ENCODE results near the gene MAP3K2. TPM values are rescaled to one million over a fixed set of nuclear protein-coding genes. Genes with fewer than 3 reads are reported as not detected.

The MAP3K2 gene
- polyA plus RNA-seq, 1 donor = 27.5 TPM

GRCh38 chr2:127324635-127325034 is 63.1 kb downstream of the MAP3K2 start:
- no peak overlapping the region for H3K27ac ChIP-seq (ENCODE audit: low read length)
- peaks cover 7% of the 10 kb centered on the region for H3K9me3 ChIP-seq (ENCODE audit: control insufficient read depth, low read depth, low read length)
- H3K27me3 ChIP-seq (ENCODE audit: control insufficient read depth, insufficient read depth, low read length) = no peaks in the 10 kb centered on the region
- WGBS (ENCODE audit: insufficient coverage, low lambda C conversion rate) = 80% methylated on average over 1 of the region's 3 CpGs
- peak; percentile 17 to 26 for DNase-seq
- H3K4me3 ChIP-seq (ENCODE audit: low read length) = no peak overlapping the region
- peaks cover 61% of the 10 kb centered on the region for H3K36me3 ChIP-seq (ENCODE audit: control insufficient read depth, insufficient read depth, low read length)
- H3K4me1 ChIP-seq (ENCODE audit: control insufficient read depth, insufficient read depth, low read length) = no peaks in the 10 kb centered on the region

GRCh38 chr2:127321303-127321702 is 66.5 kb downstream of the MAP3K2 start:
- Histone ChIP-seq H3K27ac (ENCODE audit: low read length) (no peak overlapping the region), H3K36me3 (ENCODE audit: control insufficient read depth, insufficient read depth, low read length) (peaks cover 64% of the 10 kb centered on the region), H3K27me3 (ENCODE audit: control insufficient read depth, insufficient read depth, low read length) (no peaks in the 10 kb centered on the region), H3K9me3 (ENCODE audit: control insufficient read depth, low read depth, low read length) (peaks cover 7% of the 10 kb centered on the region), H3K4me3 (ENCODE audit: low read length) (no peak overlapping the region), H3K4me1 (ENCODE audit: control insufficient read depth, insufficient read depth, low read length) (no peaks in the 10 kb centered on the region)
- no peak for DNase-seq

GRCh38 chr2:127320586-127321275 is 67.0 kb downstream of the MAP3K2 start:
- peaks cover 69% of the 10 kb centered on the region for H3K36me3 ChIP-seq (ENCODE audit: control insufficient read depth, insufficient read depth, low read length)
- WGBS (ENCODE audit: insufficient coverage, low lambda C conversion rate) = 100% methylated on average over 1 of the region's 1 CpG
- no peaks in the 10 kb centered on the region for H3K27me3 ChIP-seq (ENCODE audit: control insufficient read depth, insufficient read depth, low read length)
- no peak overlapping the region for H3K27ac ChIP-seq (ENCODE audit: low read length)
- no peak overlapping the region for H3K4me3 ChIP-seq (ENCODE audit: low read length)
- DNase-seq = no peak
- H3K9me3 ChIP-seq (ENCODE audit: control insufficient read depth, low read depth, low read length) = peaks cover 7% of the 10 kb centered on the region
- no peaks in the 10 kb centered on the region for H3K4me1 ChIP-seq (ENCODE audit: control insufficient read depth, insufficient read depth, low read length)

GRCh38 chr2:127320067-127320466 is 67.7 kb downstream of the MAP3K2 start:
- Histone ChIP-seq H3K27ac (ENCODE audit: low read length) (no peak overlapping the region), H3K36me3 (ENCODE audit: control insufficient read depth, insufficient read depth, low read length) (peaks cover 69% of the 10 kb centered on the region), H3K9me3 (ENCODE audit: control insufficient read depth, low read depth, low read length) (peaks cover 7% of the 10 kb centered on the region), H3K4me1 (ENCODE audit: control insufficient read depth, insufficient read depth, low read length) (no peaks in the 10 kb centered on the region), H3K27me3 (ENCODE audit: control insufficient read depth, insufficient read depth, low read length) (no peaks in the 10 kb centered on the region), H3K4me3 (ENCODE audit: low read length) (no peak overlapping the region)
- WGBS (ENCODE audit: insufficient coverage, low lambda C conversion rate) = 100% methylated on average over 1 of the region's 1 CpG
- DNase-seq = no peak

GRCh38 chr2:127314193-127314988 is 73.4 kb downstream of the MAP3K2 start:
- no peak for DNase-seq
- peaks cover 69% of the 10 kb centered on the region for H3K36me3 ChIP-seq (ENCODE audit: control insufficient read depth, insufficient read depth, low read length)
- WGBS (ENCODE audit: insufficient coverage, low lambda C conversion rate) = 96% methylated on average over 3 of the region's 7 CpGs
- no peaks in the 10 kb centered on the region for H3K9me3 ChIP-seq (ENCODE audit: control insufficient read depth, low read depth, low read length)
- H3K27me3 ChIP-seq (ENCODE audit: control insufficient read depth, insufficient read depth, low read length) = no peaks in the 10 kb centered on the region
- H3K27ac ChIP-seq (ENCODE audit: low read length) = no peak overlapping the region
- H3K4me3 ChIP-seq (ENCODE audit: low read length) = no peak overlapping the region
- peaks cover 3% of the 10 kb centered on the region for H3K4me1 ChIP-seq (ENCODE audit: control insufficient read depth, insufficient read depth, low read length)

- no peak overlapping the region for H3K4me3 ChIP-seq (ENCODE audit: low read length)
- no peaks in the 10 kb centered on the region for H3K27me3 ChIP-seq (ENCODE audit: control insufficient read depth, insufficient read depth, low read length)
- DNase-seq = no peak
- WGBS (ENCODE audit: insufficient coverage, low lambda C conversion rate) = no CpG with 5 or more reads among the region's 3 CpGs
- peaks cover 67% of the 10 kb centered on the region for H3K36me3 ChIP-seq (ENCODE audit: control insufficient read depth, insufficient read depth, low read length)
- no peak overlapping the region for H3K27ac ChIP-seq (ENCODE audit: low read length)
- H3K9me3 ChIP-seq (ENCODE audit: control insufficient read depth, low read depth, low read length) = no peaks in the 10 kb centered on the region
- H3K4me1 ChIP-seq (ENCODE audit: control insufficient read depth, insufficient read depth, low read length) = peaks cover 3% of the 10 kb centered on the region
Measured at GRCh38 chr2:127313406-127313805, 74.4 kb downstream of the MAP3K2 start.

GRCh38 chr2:127310980-127311379 is 76.8 kb downstream of the MAP3K2 start:
- peaks cover 70% of the 10 kb centered on the region for H3K36me3 ChIP-seq (ENCODE audit: control insufficient read depth, insufficient read depth, low read length)
- no CpG with 5 or more reads among the region's 3 CpGs for WGBS (ENCODE audit: insufficient coverage, low lambda C conversion rate)
- DNase-seq = peak in 1 of 2 donors; percentile 31

GRCh38 chr2:127309468-127309867 is 78.3 kb downstream of the MAP3K2 start:
- peaks cover 3% of the 10 kb centered on the region for H3K4me1 ChIP-seq (ENCODE audit: control insufficient read depth, insufficient read depth, low read length)
- peaks cover 70% of the 10 kb centered on the region for H3K36me3 ChIP-seq (ENCODE audit: control insufficient read depth, insufficient read depth, low read length)
- no peak overlapping the region for H3K4me3 ChIP-seq (ENCODE audit: low read length)
- no peaks in the 10 kb centered on the region for H3K9me3 ChIP-seq (ENCODE audit: control insufficient read depth, low read depth, low read length)
- no CpG with 5 or more reads among the region's 4 CpGs for WGBS (ENCODE audit: insufficient coverage, low lambda C conversion rate)
- no peak overlapping the region for H3K27ac ChIP-seq (ENCODE audit: low read length)
- DNase-seq = no peak
- no peaks in the 10 kb centered on the region for H3K27me3 ChIP-seq (ENCODE audit: control insufficient read depth, insufficient read depth, low read length)

More at GRCh38 chr2:127310980-127311379, 76.8 kb downstream of the MAP3K2 start:
- no peak overlapping the region for H3K27ac ChIP-seq (ENCODE audit: low read length)
- no peaks in the 10 kb centered on the region for H3K9me3 ChIP-seq (ENCODE audit: control insufficient read depth, low read depth, low read length)
- no peak overlapping the region for H3K4me3 ChIP-seq (ENCODE audit: low read length)
- H3K27me3 ChIP-seq (ENCODE audit: control insufficient read depth, insufficient read depth, low read length) = no peaks in the 10 kb centered on the region
- peaks cover 3% of the 10 kb centered on the region for H3K4me1 ChIP-seq (ENCODE audit: control insufficient read depth, insufficient read depth, low read length)

GRCh38 chr2:127308586-127309138 is 79.1 kb downstream of the MAP3K2 start:
- Histone ChIP-seq H3K4me3 (ENCODE audit: low read length) (no peak overlapping the region), H3K27ac (ENCODE audit: low read length) (no peak overlapping the region), H3K36me3 (ENCODE audit: control insufficient read depth, insufficient read depth, low read length) (peaks cover 64% of the 10 kb centered on the region), H3K27me3 (ENCODE audit: control insufficient read depth, insufficient read depth, low read length) (no peaks in the 10 kb centered on the region), H3K9me3 (ENCODE audit: control insufficient read depth, low read depth, low read length) (no peaks in the 10 kb centered on the region), H3K4me1 (ENCODE audit: control insufficient read depth, insufficient read depth, low read length) (peaks cover 3% of the 10 kb centered on the region)
- WGBS (ENCODE audit: insufficient coverage, low lambda C conversion rate) = no CpG with 5 or more reads among the region's 7 CpGs
- DNase-seq = no peak

GRCh38 chr2:127305990-127306585 is 81.7 kb downstream of the MAP3K2 start:
- Histone ChIP-seq H3K9me3 (ENCODE audit: control insufficient read depth, low read depth, low read length) (no peaks in the 10 kb centered on the region), H3K36me3 (ENCODE audit: control insufficient read depth, insufficient read depth, low read length) (peaks cover 43% of the 10 kb centered on the region), H3K27me3 (ENCODE audit: control insufficient read depth, insufficient read depth, low read length) (no peaks in the 10 kb centered on the region), H3K4me3 (ENCODE audit: low read length) (no peak overlapping the region), H3K27ac (ENCODE audit: low read length) (no peak overlapping the region), H3K4me1 (ENCODE audit: control insufficient read depth, insufficient read depth, low read length) (peaks cover under 1% of the 10 kb centered on the region)
- 100% methylated on average over 2 of the region's 4 CpGs for WGBS (ENCODE audit: insufficient coverage, low lambda C conversion rate)
- no peak for DNase-seq

Measured in large intestine (tissue), 3 donors.